HG03432 (cell line): ENCODE measurements around the gene FAM234A.

Experiments used
- ATAC-seq: cut with Tn5 transposase; IDR thresholded peaks from one replicate; pipeline ENCODE4 v1.9.1; 2021; ENCODE audit warnings: mild to moderate bottlenecking, moderate library complexity; ENCODE audit not compliant: unreplicated experiment

Gene FAM234A

GRCh38 chr16:280005-280460 is 45.4 kb downstream of the FAM234A start:
- ATAC-seq, result no peak

GRCh38 chr16:280552-280951 is 45.9 kb downstream of the FAM234A start, which contains the start of gene ARHGDIG:
TSS of gene ARHGDIG (plus strand) at chr16:280591. CDS start at chr16:280681, 90 bp downstream.
- no peak for ATAC-seq

- ATAC-seq, result no peak
These were observed 46.5 kb downstream of the FAM234A start for GRCh38 chr16:280991-281659.

GRCh38 chr16:281660-282255 is 47.1 kb downstream of the FAM234A start:
- no peak for ATAC-seq

GRCh38 chr16:282491-282890 is 47.9 kb downstream of the FAM234A start:
- no peak for ATAC-seq

- ATAC-seq, result no peak
These were observed 48.6 kb downstream of the FAM234A start, which contains the start of gene PDIA2 for GRCh38 chr16:283033-283805. TSS of gene PDIA2 (plus strand) at chr16:283164. CDS start at chr16:283170, 6 bp downstream.

GRCh38 chr16:284204-285120 is 49.8 kb downstream of the FAM234A start:
- ATAC-seq, result no peak

GRCh38 chr16:285146-286055 is 50.8 kb downstream of the FAM234A start:
- ATAC-seq, result no peak

GRCh38 chr16:286491-287297 is 52.1 kb downstream of the FAM234A start:
- ATAC-seq, result no peak

GRCh38 chr16:287298-287811 is 52.7 kb downstream of the FAM234A start:
- no peak for ATAC-seq

GRCh38 chr16:287981-288920 is 53.6 kb downstream of the FAM234A start:
- ATAC-seq, result no peak

GRCh38 chr16:289395-289997 is 54.9 kb downstream of the FAM234A start:
- ATAC-seq, result no peak

- ATAC-seq, result no peak
These were observed 55.5 kb downstream of the FAM234A start for GRCh38 chr16:290015-290680.

GRCh38 chr16:290681-291405 is 56.2 kb downstream of the FAM234A start:
- ATAC-seq, result no peak

GRCh38 chr16:291539-291938 is 56.9 kb downstream of the FAM234A start:
- no peak for ATAC-seq
